ENCODE data around the gene HORMAD2. TPM values are rescaled to one million over a fixed set of nuclear protein-coding genes. Genes with fewer than 3 reads are reported as not detected.
"Not testable (repeated sequence)": the region's sequence is repeated elsewhere in the genome, so short reads cannot be mapped to it uniquely, and the experiment has no call there.

HORMAD2 gene
- total and polyA plus RNA-seq, 2 donors (not counting 1 experiment from before 2014, with no cell fraction given): not detected

DNA sequence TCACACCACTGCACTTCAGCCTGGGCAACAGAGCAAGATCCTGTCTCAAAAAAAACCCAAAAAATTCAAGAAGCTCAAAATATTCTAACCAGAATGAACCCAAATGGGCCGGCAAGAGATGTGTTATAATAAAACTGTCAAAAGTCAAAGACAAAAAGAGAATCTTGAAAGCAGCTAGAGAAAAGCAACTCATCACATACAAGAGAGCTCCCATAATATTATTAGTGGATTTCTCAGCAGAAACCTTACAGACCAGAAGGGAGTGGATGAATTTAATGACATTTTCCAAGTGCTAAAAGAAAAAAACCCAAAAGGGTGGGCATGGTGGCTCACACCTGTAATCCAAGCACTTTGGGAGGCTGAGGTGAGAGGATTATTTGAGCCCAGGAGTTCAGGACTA, 22.9 kb upstream of the HORMAD2 start:
- H3K4me3 ChIP-seq (replicated peaks in 1 of 4; ENCODE audit: control extremely low read depth in 1 of 4, insufficient read depth in 1 of 4, low read depth in 3 of 4, low read length in 4 of 4): no peak overlapping the region
- no peak for DNase-seq (ENCODE audit: low read depth in 2 of 2)
- H2AFZ ChIP-seq (ENCODE audit: low read length): no peak overlapping the region
- no peaks in the 10 kb centered on the region for H4K20me1 ChIP-seq (ENCODE audit: control insufficient read depth, extremely low read depth, insufficient read depth, low read length)
- H3K4me2 ChIP-seq (ENCODE audit: extremely low read depth, insufficient read depth, low read length): no peak overlapping the region
- H3K79me2 ChIP-seq (ENCODE audit: control insufficient read depth, insufficient read depth, low read length): no peaks in the 10 kb centered on the region
- TF ChIP-seq, protein P1, sequence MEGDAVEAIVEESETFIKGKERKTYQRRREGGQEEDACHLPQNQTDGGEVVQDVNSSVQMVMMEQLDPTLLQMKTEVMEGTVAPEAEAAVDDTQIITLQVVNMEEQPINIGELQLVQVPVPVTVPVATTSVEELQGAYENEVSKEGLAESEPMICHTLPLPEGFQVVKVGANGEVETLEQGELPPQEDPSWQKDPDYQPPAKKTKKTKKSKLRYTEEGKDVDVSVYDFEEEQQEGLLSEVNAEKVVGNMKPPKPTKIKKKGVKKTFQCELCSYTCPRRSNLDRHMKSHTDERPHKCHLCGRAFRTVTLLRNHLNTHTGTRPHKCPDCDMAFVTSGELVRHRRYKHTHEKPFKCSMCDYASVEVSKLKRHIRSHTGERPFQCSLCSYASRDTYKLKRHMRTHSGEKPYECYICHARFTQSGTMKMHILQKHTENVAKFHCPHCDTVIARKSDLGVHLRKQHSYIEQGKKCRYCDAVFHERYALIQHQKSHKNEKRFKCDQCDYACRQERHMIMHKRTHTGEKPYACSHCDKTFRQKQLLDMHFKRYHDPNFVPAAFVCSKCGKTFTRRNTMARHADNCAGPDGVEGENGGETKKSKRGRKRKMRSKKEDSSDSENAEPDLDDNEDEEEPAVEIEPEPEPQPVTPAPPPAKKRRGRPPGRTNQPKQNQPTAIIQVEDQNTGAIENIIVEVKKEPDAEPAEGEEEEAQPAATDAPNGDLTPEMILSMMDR (conservative IDR thresholded peaks at IDR 0.05 in 1 of 2, IDR thresholded peaks at IDR 0.05 in 1 of 2; ENCODE audit: low read depth in 1 of 2, low read length in 2 of 2): no peak
- TF ChIP-seq EZH2 (IDR thresholded peaks at IDR 0.05; ENCODE audit: low read length, missing control alignments): no peak
- no peak overlapping the region for H3K9ac ChIP-seq (ENCODE audit: insufficient read depth, low read length)
- no peaks in the 10 kb centered on the region for H3K4me1 ChIP-seq (ENCODE audit: control insufficient read depth, extremely low read depth, insufficient read depth, low read length)
- no peaks in the 10 kb centered on the region for H3K27me3 ChIP-seq (ENCODE audit: control insufficient read depth, insufficient read depth, low read length)
- H3K36me3 ChIP-seq (ENCODE audit: control insufficient read depth, insufficient read depth, low read length): no peaks in the 10 kb centered on the region
- H3K9me3 ChIP-seq (ENCODE audit: control insufficient read depth, insufficient read depth, low read depth, low read length): no peaks in the 10 kb centered on the region
- no peak overlapping the region for H3K27ac ChIP-seq (ENCODE audit: insufficient read depth, low read length)

GRCh38 chr22:30059346-30060020, 20.8 kb upstream of the HORMAD2 start:
- not testable (repeated sequence) for H3K4me1 ChIP-seq (ENCODE audit: control insufficient read depth, extremely low read depth, insufficient read depth, low read length); H3K27me3 ChIP-seq (ENCODE audit: control insufficient read depth, insufficient read depth, low read length); H3K4me3 ChIP-seq (replicated peaks in 1 of 4; ENCODE audit: control extremely low read depth in 1 of 4, insufficient read depth in 1 of 4, low read depth in 3 of 4, low read length in 4 of 4); H4K20me1 ChIP-seq (ENCODE audit: control insufficient read depth, extremely low read depth, insufficient read depth, low read length); H3K36me3 ChIP-seq (ENCODE audit: control insufficient read depth, insufficient read depth, low read length); H3K79me2 ChIP-seq (ENCODE audit: control insufficient read depth, insufficient read depth, low read length); H3K9ac ChIP-seq (ENCODE audit: insufficient read depth, low read length); H3K9me3 ChIP-seq (ENCODE audit: control insufficient read depth, insufficient read depth, low read depth, low read length); H3K4me2 ChIP-seq (ENCODE audit: extremely low read depth, insufficient read depth, low read length); H3K27ac ChIP-seq (ENCODE audit: insufficient read depth, low read length); DNase-seq (ENCODE audit: low read depth in 2 of 2); H2AFZ ChIP-seq (ENCODE audit: low read length)

DNA sequence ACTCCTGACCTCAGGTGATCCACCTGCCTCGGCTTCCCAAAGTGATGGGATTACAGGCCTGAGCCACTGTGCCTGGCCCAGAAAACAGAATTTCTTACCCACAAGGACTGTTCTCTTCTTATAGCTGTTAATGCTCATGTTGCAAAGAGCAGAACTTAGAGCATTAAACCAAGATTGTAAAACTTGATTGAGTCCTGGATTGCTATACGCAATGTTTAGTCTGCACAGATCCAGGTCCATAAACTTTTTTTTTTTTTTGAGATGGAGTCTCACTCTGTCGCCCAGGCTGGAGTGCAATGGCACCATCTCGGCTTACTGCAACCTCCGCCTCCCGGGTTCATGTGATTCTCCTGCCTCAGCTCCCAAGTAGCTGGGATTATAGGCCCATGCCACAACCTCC, 19.2 kb upstream of the HORMAD2 start:
- not testable (repeated sequence) for DNase-seq (ENCODE audit: low read depth in 2 of 2); H3K4me1 ChIP-seq (ENCODE audit: control insufficient read depth, extremely low read depth, insufficient read depth, low read length); H4K20me1 ChIP-seq (ENCODE audit: control insufficient read depth, extremely low read depth, insufficient read depth, low read length); H3K9ac ChIP-seq (ENCODE audit: insufficient read depth, low read length); H3K4me3 ChIP-seq (replicated peaks in 1 of 4; ENCODE audit: control extremely low read depth in 1 of 4, insufficient read depth in 1 of 4, low read depth in 3 of 4, low read length in 4 of 4); H3K9me3 ChIP-seq (ENCODE audit: control insufficient read depth, insufficient read depth, low read depth, low read length); H2AFZ ChIP-seq (ENCODE audit: low read length); H3K79me2 ChIP-seq (ENCODE audit: control insufficient read depth, insufficient read depth, low read length); H3K36me3 ChIP-seq (ENCODE audit: control insufficient read depth, insufficient read depth, low read length); H3K27ac ChIP-seq (ENCODE audit: insufficient read depth, low read length); H3K27me3 ChIP-seq (ENCODE audit: control insufficient read depth, insufficient read depth, low read length); H3K4me2 ChIP-seq (ENCODE audit: extremely low read depth, insufficient read depth, low read length)

DNA sequence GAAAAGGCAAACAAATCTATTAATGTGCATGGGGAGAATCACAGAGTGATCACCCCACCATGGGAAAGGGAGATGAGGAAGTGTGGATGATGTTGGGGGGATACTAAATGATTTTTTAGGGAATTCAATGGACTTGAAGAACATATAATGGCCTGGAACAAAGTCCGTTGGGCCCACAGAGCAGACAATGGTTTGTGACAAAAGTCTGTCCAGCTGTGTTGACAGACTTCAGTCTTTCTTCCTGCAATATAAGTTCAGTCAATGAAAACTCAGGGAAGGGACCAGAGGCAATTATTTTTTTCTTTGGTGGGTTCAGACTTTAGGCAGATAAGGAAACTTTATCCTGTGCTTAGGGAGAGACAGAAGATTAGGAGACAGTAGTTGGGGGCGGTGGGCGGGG, 18.0 kb upstream of the HORMAD2 start:
- no peak overlapping the region for H3K4me2 ChIP-seq (ENCODE audit: extremely low read depth, insufficient read depth, low read length)
- H3K9me3 ChIP-seq (ENCODE audit: control insufficient read depth, insufficient read depth, low read depth, low read length): no peaks in the 10 kb centered on the region
- H3K27ac ChIP-seq (ENCODE audit: insufficient read depth, low read length): no peak overlapping the region
- TF ChIP-seq, protein P1 (conservative IDR thresholded peaks at IDR 0.05 in 1 of 2, IDR thresholded peaks at IDR 0.05 in 1 of 2; ENCODE audit: low read depth in 1 of 2, low read length in 2 of 2): no peak
- no peak for TF ChIP-seq EZH2 (IDR thresholded peaks at IDR 0.05; ENCODE audit: low read length, missing control alignments)
- no peak overlapping the region for H3K4me3 ChIP-seq (replicated peaks in 1 of 4; ENCODE audit: control extremely low read depth in 1 of 4, insufficient read depth in 1 of 4, low read depth in 3 of 4, low read length in 4 of 4)
- no peak overlapping the region for H3K9ac ChIP-seq (ENCODE audit: insufficient read depth, low read length)
- H3K36me3 ChIP-seq (ENCODE audit: control insufficient read depth, insufficient read depth, low read length): no peaks in the 10 kb centered on the region
- H3K79me2 ChIP-seq (ENCODE audit: control insufficient read depth, insufficient read depth, low read length): no peaks in the 10 kb centered on the region
- H3K27me3 ChIP-seq (ENCODE audit: control insufficient read depth, insufficient read depth, low read length): no peaks in the 10 kb centered on the region
- no peak overlapping the region for H2AFZ ChIP-seq (ENCODE audit: low read length)
- no peaks in the 10 kb centered on the region for H3K4me1 ChIP-seq (ENCODE audit: control insufficient read depth, extremely low read depth, insufficient read depth, low read length)
- no peaks in the 10 kb centered on the region for H4K20me1 ChIP-seq (ENCODE audit: control insufficient read depth, extremely low read depth, insufficient read depth, low read length)
- no peak for DNase-seq (ENCODE audit: low read depth in 2 of 2)
